AG10803 (cell line): Measurements from ENCODE around the gene GTF2F2.
A peak's percentile ranks its signal among the peaks of the same experiment; 100 is the strongest.
"Not testable (repeated sequence)": the region's sequence is repeated elsewhere in the genome, so short reads cannot be mapped to it uniquely, and the experiment has no call there.

ENCODE experiments used
- DNase-seq: peaks from one replicate; pipeline ENCODE4 v3.0.0; 2010; ENCODE audit warnings: low read depth
- H3K4me3 ChIP-seq: 2 replicates; pipeline ENCODE4 v1.5.1; 2011; ENCODE audit warnings: mild to moderate bottlenecking, low read length, control low read depth
- CTCF ChIP-seq: conservative IDR thresholded peaks from 2 replicates; pipeline ENCODE4 v1.5.1; 2011; ENCODE audit warnings: mild to moderate bottlenecking, low read length, control low read depth, inconsistent platforms

Gene GTF2F2

GRCh38 chr13:45180303-45180702 is 60.0 kb downstream of the GTF2F2 start:
- no peak overlapping the region for H3K4me3 ChIP-seq
- TF ChIP-seq CTCF: no peak
- DNase-seq: no peak

- no peak for TF ChIP-seq CTCF
- DNase-seq: no peak
- no peak overlapping the region for H3K4me3 ChIP-seq
Measured at GRCh38 chr13:45180713-45181601, 60.6 kb downstream of the GTF2F2 start.

- H3K4me3 ChIP-seq: no peak overlapping the region
- TF ChIP-seq CTCF: no peak
- no peak for DNase-seq
Measured at GRCh38 chr13:45184693-45185092, 64.4 kb downstream of the GTF2F2 start.

GRCh38 chr13:45185286-45185685 is 65.0 kb downstream of the GTF2F2 start:
- no peak overlapping the region for H3K4me3 ChIP-seq
- TF ChIP-seq CTCF: no peak
- DNase-seq: peak; percentile 81

GRCh38 chr13:45189077-45189476 is 68.8 kb downstream of the GTF2F2 start:
- peak; percentile 29 for DNase-seq
- not testable (repeated sequence) for H3K4me3 ChIP-seq

- not testable (repeated sequence) for H3K4me3 ChIP-seq
- peak; percentile 100 for DNase-seq
Measured at GRCh38 chr13:45189511-45189910, 69.2 kb downstream of the GTF2F2 start.

- no peak overlapping the region for H3K4me3 ChIP-seq
- no peak for TF ChIP-seq CTCF
- no peak for DNase-seq
Measured at GRCh38 chr13:45191874-45192273, 71.6 kb downstream of the GTF2F2 start.

GRCh38 chr13:45194081-45194939 is 74.0 kb downstream of the GTF2F2 start:
- no peak overlapping the region for H3K4me3 ChIP-seq
- TF ChIP-seq CTCF: peak; percentile 56
- peak; percentile 46 for DNase-seq
